GM19455 (cell line): Measurements from ENCODE around the gene BLACAT1.
"Not testable (repeated sequence)": the region's sequence is repeated elsewhere in the genome, so short reads cannot be mapped to it uniquely, and the experiment has no call there.

ENCODE experiments used
- ATAC-seq: cut with Tn5 transposase; IDR thresholded peaks from one replicate; pipeline ENCODE4 v1.9.1; 2021; ENCODE audit not compliant: unreplicated experiment

The BLACAT1 gene

DNA sequence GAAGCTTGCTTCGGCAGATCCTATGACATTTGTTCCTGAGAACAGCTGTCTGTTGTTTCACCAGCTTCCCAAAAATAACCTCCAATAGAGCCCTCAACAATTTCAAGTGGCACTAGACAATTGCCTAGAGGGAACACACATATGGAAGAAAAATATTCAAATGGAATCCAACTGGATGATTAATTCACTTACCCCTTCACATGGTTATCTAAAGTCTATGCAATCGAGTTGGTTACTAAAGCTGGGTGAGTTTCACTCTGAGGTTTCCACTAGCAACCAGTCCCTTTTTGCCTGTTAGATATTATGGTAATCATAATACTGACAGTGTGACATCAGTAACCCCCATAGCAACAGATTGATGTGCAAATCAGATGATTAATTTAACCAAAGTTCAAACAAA lies 34.0 kb downstream of the BLACAT1 start, which contains the start of gene LEMD1:
Gene LEMD1, minus strand, starts transcription at position 259 of the 400 bp plus-strand sequence. CDS start 1,520 bp downstream, outside the sequence.
- no peak for ATAC-seq

- no peak for ATAC-seq
Observed at GRCh38 chr1:205420938-205421337, 34.9 kb downstream of the BLACAT1 start.

GRCh38 chr1:205417870-205418635 lies 37.8 kb downstream of the BLACAT1 start:
- no peak for ATAC-seq

GRCh38 chr1:205416322-205416721 lies 39.5 kb downstream of the BLACAT1 start:
- no peak for ATAC-seq

DNA sequence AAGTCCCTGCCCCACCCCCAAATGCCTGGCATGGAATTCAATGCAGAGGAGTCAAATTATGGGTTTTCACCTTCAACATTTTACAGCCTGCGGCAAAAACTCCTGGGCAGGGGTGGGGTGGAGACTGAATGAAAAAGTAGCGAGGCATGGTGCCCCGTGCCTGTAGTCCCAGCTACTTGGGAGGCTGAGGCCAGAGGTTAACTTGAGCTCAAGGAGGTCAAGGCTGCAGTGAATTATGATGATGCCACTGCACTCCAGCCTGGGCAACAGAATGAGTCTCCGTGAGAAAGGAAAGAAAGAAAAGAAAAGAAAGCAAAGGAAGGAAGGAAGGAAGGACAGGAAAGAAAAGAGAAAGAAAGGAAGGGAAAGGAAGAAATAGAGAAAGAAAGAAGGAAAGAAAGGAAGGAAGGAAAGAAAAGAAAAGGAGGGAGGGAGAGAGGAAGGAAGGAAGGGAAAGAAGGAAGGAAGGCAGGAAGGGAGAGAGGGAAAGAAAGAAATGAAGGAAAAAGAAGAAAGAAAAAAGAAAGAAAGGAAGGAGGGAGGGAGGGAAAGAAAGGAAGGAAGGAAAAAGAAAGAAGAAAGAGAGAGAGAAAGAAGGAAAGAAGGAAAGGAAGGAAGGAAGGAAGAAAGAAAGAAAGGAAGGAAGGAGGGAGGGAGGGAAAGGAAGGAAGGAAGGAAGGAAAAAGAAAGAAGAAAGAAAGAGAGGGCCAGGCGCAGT lies 45.1 kb downstream of the BLACAT1 start:
- ATAC-seq, result no peak

DNA sequence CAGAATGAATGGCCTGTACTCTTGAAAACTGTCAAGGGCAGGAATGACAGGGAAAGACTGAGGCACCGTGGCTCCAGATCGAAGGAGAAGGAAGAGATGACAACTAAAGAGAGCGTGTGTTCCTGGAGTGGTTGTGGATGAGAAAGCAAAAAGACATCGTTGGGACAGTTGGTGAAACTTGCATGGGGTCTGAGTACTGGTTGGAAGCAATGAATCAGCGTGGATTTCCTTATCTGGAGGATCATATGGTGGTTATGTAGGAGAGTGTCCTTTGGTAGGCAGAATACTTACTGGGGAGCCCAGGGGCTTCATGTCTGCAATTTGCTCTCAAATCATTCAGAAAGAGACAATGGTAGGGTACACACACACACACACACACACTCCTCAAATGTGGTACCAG lies 47.9 kb downstream of the BLACAT1 start:
- ATAC-seq, result no peak

- not testable (repeated sequence) for ATAC-seq
Observed at GRCh38 chr1:205406252-205406651, 49.6 kb downstream of the BLACAT1 start.
